K562 (cell line): ENCODE measurements around the gene SLC16A9.

Experiments
- GTF2E2 ChIP-seq: fragments of 200-800 bp; sonication (Bioruptor generic); IDR thresholded peaks from 2 replicates; pipeline ENCODE4 v1.6.1; 2016; ENCODE audit warnings: missing genetic modification characterization, missing compliant biosample characterization
- MAFK ChIP-seq: IDR thresholded peaks from 2 replicates; pipeline ENCODE4 v1.6.1; 2011; ENCODE audit warnings: low read length, improper control_type of control experiment
- ZNF263 ChIP-seq: sonication (generic); formaldehyde crosslinking; IDR thresholded peaks from 2 replicates; pipeline ENCODE4 v1.8.0; 2022; ENCODE audit warnings: mild to moderate bottlenecking, missing genetic modification reagents, borderline replicate concordance
- TF ChIP-seq, protein P1 (sequence below): IDR thresholded peaks from 2 replicates; pipeline ENCODE4 v1.6.1; 2014; ENCODE audit warnings: antibody characterized with exemption
- TF ChIP-seq, protein P2 (sequence below): sonication (generic); formaldehyde crosslinking; IDR thresholded peaks from 2 replicates; pipeline ENCODE4 v1.8.1; 2023; ENCODE audit warnings: mild to moderate bottlenecking, missing genetic modification reagents

DNA sequence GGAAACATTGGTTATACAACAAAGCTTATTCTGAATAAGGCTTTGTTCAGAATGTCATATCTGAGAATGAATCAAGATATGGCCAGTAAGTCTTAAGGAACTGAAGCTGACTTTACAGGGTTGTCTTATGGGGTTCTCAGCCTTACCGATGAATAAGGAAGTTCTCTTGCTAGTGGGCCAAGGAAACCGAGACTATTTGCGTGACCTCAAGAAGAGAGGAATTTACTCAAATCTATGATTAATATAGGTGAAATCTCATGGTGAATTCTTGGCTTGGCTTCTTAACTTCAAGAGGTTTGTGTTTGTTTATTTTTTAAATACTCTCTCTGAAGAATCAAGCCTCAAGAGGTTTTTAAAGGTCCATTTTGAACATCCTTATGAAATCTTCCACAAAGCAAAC is 48.3 kb upstream of the SLC16A9 start:
- no peak for TF ChIP-seq GTF2E2
- no peak for TF ChIP-seq MAFK
- TF ChIP-seq, protein P1, sequence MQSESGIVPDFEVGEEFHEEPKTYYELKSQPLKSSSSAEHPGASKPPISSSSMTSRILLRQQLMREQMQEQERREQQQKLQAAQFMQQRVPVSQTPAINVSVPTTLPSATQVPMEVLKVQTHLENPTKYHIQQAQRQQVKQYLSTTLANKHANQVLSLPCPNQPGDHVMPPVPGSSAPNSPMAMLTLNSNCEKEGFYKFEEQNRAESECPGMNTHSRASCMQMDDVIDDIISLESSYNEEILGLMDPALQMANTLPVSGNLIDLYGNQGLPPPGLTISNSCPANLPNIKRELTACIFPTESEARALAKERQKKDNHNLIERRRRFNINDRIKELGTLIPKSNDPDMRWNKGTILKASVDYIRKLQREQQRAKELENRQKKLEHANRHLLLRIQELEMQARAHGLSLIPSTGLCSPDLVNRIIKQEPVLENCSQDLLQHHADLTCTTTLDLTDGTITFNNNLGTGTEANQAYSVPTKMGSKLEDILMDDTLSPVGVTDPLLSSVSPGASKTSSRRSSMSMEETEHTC: no peak
- TF ChIP-seq ZNF263 (CRISPR knock-in tag): no peak
- TF ChIP-seq, protein P2, sequence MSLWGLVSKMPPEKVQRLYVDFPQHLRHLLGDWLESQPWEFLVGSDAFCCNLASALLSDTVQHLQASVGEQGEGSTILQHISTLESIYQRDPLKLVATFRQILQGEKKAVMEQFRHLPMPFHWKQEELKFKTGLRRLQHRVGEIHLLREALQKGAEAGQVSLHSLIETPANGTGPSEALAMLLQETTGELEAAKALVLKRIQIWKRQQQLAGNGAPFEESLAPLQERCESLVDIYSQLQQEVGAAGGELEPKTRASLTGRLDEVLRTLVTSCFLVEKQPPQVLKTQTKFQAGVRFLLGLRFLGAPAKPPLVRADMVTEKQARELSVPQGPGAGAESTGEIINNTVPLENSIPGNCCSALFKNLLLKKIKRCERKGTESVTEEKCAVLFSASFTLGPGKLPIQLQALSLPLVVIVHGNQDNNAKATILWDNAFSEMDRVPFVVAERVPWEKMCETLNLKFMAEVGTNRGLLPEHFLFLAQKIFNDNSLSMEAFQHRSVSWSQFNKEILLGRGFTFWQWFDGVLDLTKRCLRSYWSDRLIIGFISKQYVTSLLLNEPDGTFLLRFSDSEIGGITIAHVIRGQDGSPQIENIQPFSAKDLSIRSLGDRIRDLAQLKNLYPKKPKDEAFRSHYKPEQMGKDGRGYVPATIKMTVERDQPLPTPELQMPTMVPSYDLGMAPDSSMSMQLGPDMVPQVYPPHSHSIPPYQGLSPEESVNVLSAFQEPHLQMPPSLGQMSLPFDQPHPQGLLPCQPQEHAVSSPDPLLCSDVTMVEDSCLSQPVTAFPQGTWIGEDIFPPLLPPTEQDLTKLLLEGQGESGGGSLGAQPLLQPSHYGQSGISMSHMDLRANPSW (CRISPR knock-in tag): no peak
